Naive thymus-derived CD8-positive, alpha-beta T cell (primary cell): ENCODE measurements around the gene ROBO1. TPM values are rescaled to one million over a fixed set of nuclear protein-coding genes. Genes with fewer than 3 reads are reported as not detected.
A peak's percentile ranks its signal among the peaks of the same experiment; 100 is the strongest.

Experiments used
- ATAC-seq, 2 donors: fragments of 150-1000 bp; cut with Tn5 transposase in 1 of 2; sonication (Bioruptor Pico), chemical (Tn5 transposase) in 1 of 2; 1 replicate in 1 of 2; 2 replicates in 1 of 2; pipeline ENCODE4 v1.10.0; 2021; ENCODE audit warnings: mild to moderate bottlenecking in 2 of 2, moderate library complexity in 2 of 2
- POLR2A ChIA-PET: fragments of 350-600 bp; sonication (Branson Sonifier 250); formaldehyde crosslinking; loops from one replicate; lab custom pipeline; 2021; ENCODE audit warnings: antibody characterized with exemption; lab: Charles Lee
- DNase-seq, 10 donors: peaks; one replicate each; pipeline versions ENCODE4 v3.0.0 to v3.0.0-alpha.2; 2020 to 2022
- H3K27ac Mint-ChIP-seq, 10 donors: one replicate each; pipeline ENCODE4 v1.8.0; 2020 to 2022; ENCODE audit warnings: mild to moderate bottlenecking in 10 of 10, mixed read lengths in 10 of 10, moderate library complexity in 4 of 10, inconsistent platforms in 1 of 10
- H3K27me3 Mint-ChIP-seq, 5 donors: one replicate each; pipeline ENCODE4 v1.8.0; 2021 to 2022; ENCODE audit warnings: mixed read lengths in 5 of 5
- H3K36me3 Mint-ChIP-seq, 3 donors: one replicate each; pipeline ENCODE4 v1.8.0; 2020 to 2022; ENCODE audit warnings: mixed read lengths in 3 of 3, mild to moderate bottlenecking in 2 of 3, inconsistent platforms in 1 of 3
- H3K4me1 Mint-ChIP-seq, 4 donors: one replicate each; pipeline ENCODE4 v1.8.0; 2021 to 2022; ENCODE audit warnings: mixed read lengths in 4 of 4
- H3K4me3 Mint-ChIP-seq, 10 donors: one replicate each; pipeline ENCODE4 v1.8.0; 2020 to 2022; ENCODE audit warnings: mild to moderate bottlenecking in 10 of 10, mixed read lengths in 10 of 10, moderate library complexity in 6 of 10, inconsistent platforms in 1 of 10
- H3K9me3 Mint-ChIP-seq, 9 donors: one replicate each; pipeline ENCODE4 v1.8.0; 2020 to 2022; ENCODE audit warnings: mixed read lengths in 9 of 9, mild to moderate bottlenecking in 3 of 9, inconsistent platforms in 1 of 9, moderate library complexity in 1 of 9
- polyA plus RNA-seq, 3 donors: library from polyadenylated mRNA; unstranded; fragments of 300-500 nt; fragmentation: Illumina TruSeq; gene quantifications; one replicate each; pipeline ENCODE4 v1.2.3, GENCODE V29; 2021
- total RNA-seq, 8 experiments: library from RNA in 2 of 8; stranded (reverse) in 2 of 8; gene quantifications; one replicate each; pipeline ENCODE4 v1.2.3 and lab custom pipeline; 2021 to 2026

Gene ROBO1
- total and polyA plus RNA-seq, 5 experiments from 2014 or later, result 2.3 to 16.3 (median 12.5) TPM

- Mint-ChIP-seq H3K9me3 (peaks cover 0 to 7% (median 2%) of the 10 kb centered on the region in 9 donors), H3K4me3 (no peak overlapping the region)
- POLR2A ChIA-PET, result no interaction called here
Observed at GRCh38 chr3:79586232-79586631, 181.6 kb downstream of the ROBO1 start.

GRCh38 chr3:79572930-79573329 lies 194.9 kb downstream of the ROBO1 start:
- Mint-ChIP-seq H3K4me3 (no peak overlapping the region), H3K4me1 (no peaks in the 10 kb centered on the region), H3K9me3 (peaks cover 0 to 7% (median 0%) of the 10 kb centered on the region in 9 donors), H3K27ac (no peak overlapping the region), H3K27me3 (no peaks in the 10 kb centered on the region), H3K36me3 (no peaks in the 10 kb centered on the region)
- POLR2A ChIA-PET, result no interaction called here
- DNase-seq (no peak), ATAC-seq (no peak)

More at GRCh38 chr3:79586232-79586631, 181.6 kb downstream of the ROBO1 start:
- ATAC-seq (no peak), DNase-seq (no peak)
- Mint-ChIP-seq H3K4me1 (no peaks in the 10 kb centered on the region), H3K27me3 (no peaks in the 10 kb centered on the region), H3K36me3 (no peaks in the 10 kb centered on the region), H3K27ac (no peak overlapping the region)

GRCh38 chr3:79568938-79569337 lies 198.9 kb downstream of the ROBO1 start:
- POLR2A ChIA-PET, result no interaction called here

GRCh38 chr3:79564192-79564591 lies 203.6 kb downstream of the ROBO1 start:
- no peak overlapping the region for H3K27ac Mint-ChIP-seq
- H3K36me3 Mint-ChIP-seq, result no peaks in the 10 kb centered on the region
- POLR2A ChIA-PET, result no interaction called here
- no peak for DNase-seq
- H3K9me3 Mint-ChIP-seq, result peaks cover 0 to 9% (median 6%) of the 10 kb centered on the region in 9 donors
- H3K4me1 Mint-ChIP-seq, result no peaks in the 10 kb centered on the region
- H3K27me3 Mint-ChIP-seq, result no peaks in the 10 kb centered on the region
- no peak for ATAC-seq
- H3K4me3 Mint-ChIP-seq, result no peak overlapping the region

More at GRCh38 chr3:79568938-79569337, 198.9 kb downstream of the ROBO1 start:
- H3K27ac Mint-ChIP-seq, result no peak overlapping the region
- H3K4me1 Mint-ChIP-seq, result no peaks in the 10 kb centered on the region
- H3K27me3 Mint-ChIP-seq, result no peaks in the 10 kb centered on the region
- ATAC-seq (no peak), DNase-seq (no peak)
- H3K36me3 Mint-ChIP-seq, result no peaks in the 10 kb centered on the region
- no peak overlapping the region for H3K4me3 Mint-ChIP-seq
- H3K9me3 Mint-ChIP-seq, result peaks cover 0 to 9% (median 3%) of the 10 kb centered on the region in 9 donors

- ATAC-seq (no peak), DNase-seq (no peak)
- Mint-ChIP-seq H3K4me3 (no peak overlapping the region), H3K27me3 (no peaks in the 10 kb centered on the region), H3K36me3 (no peaks in the 10 kb centered on the region), H3K27ac (no peak overlapping the region), H3K9me3 (peaks cover 0 to 6% (median 0%) of the 10 kb centered on the region in 9 donors), H3K4me1 (no peaks in the 10 kb centered on the region)
- POLR2A ChIA-PET, result no interaction called here
Observed at GRCh38 chr3:79560698-79561097, 207.1 kb downstream of the ROBO1 start.

- DNase-seq (no peak), ATAC-seq (no peak)
- H3K9me3 Mint-ChIP-seq, result peaks cover 0 to 6% (median 0%) of the 10 kb centered on the region in 9 donors
- H3K36me3 Mint-ChIP-seq, result no peaks in the 10 kb centered on the region
- no peaks in the 10 kb centered on the region for H3K27me3 Mint-ChIP-seq
- H3K4me1 Mint-ChIP-seq, result no peaks in the 10 kb centered on the region
- no peak overlapping the region for H3K4me3 Mint-ChIP-seq
- POLR2A ChIA-PET, result no interaction called here
- no peak overlapping the region for H3K27ac Mint-ChIP-seq
Observed at GRCh38 chr3:79558943-79559342, 208.9 kb downstream of the ROBO1 start.

- no peak for ATAC-seq
- Mint-ChIP-seq H3K4me3 (no peak overlapping the region), H3K4me1 (no peaks in the 10 kb centered on the region), H3K27me3 (no peaks in the 10 kb centered on the region), H3K27ac (no peak overlapping the region), H3K9me3 (peaks cover 0 to 7% (median 2%) of the 10 kb centered on the region in 9 donors), H3K36me3 (no peaks in the 10 kb centered on the region)
- POLR2A ChIA-PET, result no interaction called here
- DNase-seq, result no peak
Observed at GRCh38 chr3:79555655-79556054, 212.1 kb downstream of the ROBO1 start.

GRCh38 chr3:79551997-79552396 lies 215.8 kb downstream of the ROBO1 start:
- no peak overlapping the region for H3K27ac Mint-ChIP-seq
- ATAC-seq (no peak), DNase-seq (no peak)
- H3K4me1 Mint-ChIP-seq, result no peaks in the 10 kb centered on the region
- peaks cover 0 to 8% (median 0%) of the 10 kb centered on the region in 9 donors for H3K9me3 Mint-ChIP-seq
- no peak overlapping the region for H3K4me3 Mint-ChIP-seq
- no peaks in the 10 kb centered on the region for H3K27me3 Mint-ChIP-seq
- POLR2A ChIA-PET, result no interaction called here
- no peaks in the 10 kb centered on the region for H3K36me3 Mint-ChIP-seq

- Mint-ChIP-seq H3K4me3 (no peak overlapping the region), H3K9me3 (peaks cover 0 to 8% (median 0%) of the 10 kb centered on the region in 9 donors), H3K27me3 (no peaks in the 10 kb centered on the region), H3K27ac (no peak overlapping the region), H3K4me1 (no peaks in the 10 kb centered on the region), H3K36me3 (no peaks in the 10 kb centered on the region)
- DNase-seq (no peak), ATAC-seq (no peak)
- POLR2A ChIA-PET, result no interaction called here
Observed at GRCh38 chr3:79551321-79551892, 216.4 kb downstream of the ROBO1 start.

- H3K4me3 Mint-ChIP-seq, result no peak overlapping the region
- DNase-seq, result no peak
- no peak for ATAC-seq
- no peaks in the 10 kb centered on the region for H3K27me3 Mint-ChIP-seq
- H3K27ac Mint-ChIP-seq, result no peak overlapping the region
- POLR2A ChIA-PET, result no interaction called here
- H3K9me3 Mint-ChIP-seq, result peaks cover 0 to 6% (median 0%) of the 10 kb centered on the region in 9 donors
- H3K36me3 Mint-ChIP-seq, result no peaks in the 10 kb centered on the region
- no peaks in the 10 kb centered on the region for H3K4me1 Mint-ChIP-seq
Observed at GRCh38 chr3:79543218-79543982, 224.4 kb downstream of the ROBO1 start.

- Mint-ChIP-seq H3K27me3 (no peaks in the 10 kb centered on the region), H3K27ac (no peak overlapping the region), H3K4me3 (no peak overlapping the region), H3K4me1 (no peaks in the 10 kb centered on the region), H3K36me3 (no peaks in the 10 kb centered on the region), H3K9me3 (peaks cover 0 to 9% (median 3%) of the 10 kb centered on the region in 9 donors)
- POLR2A ChIA-PET, result no interaction called here
- no peak for DNase-seq
- no peak for ATAC-seq
Observed at GRCh38 chr3:79534727-79535126, 233.1 kb downstream of the ROBO1 start.

- ATAC-seq (no peak), DNase-seq (no peak)
- peaks cover 0 to 9% (median 0%) of the 10 kb centered on the region in 9 donors for H3K9me3 Mint-ChIP-seq
- no peaks in the 10 kb centered on the region for H3K4me1 Mint-ChIP-seq
- H3K27ac Mint-ChIP-seq, result no peak overlapping the region
- H3K36me3 Mint-ChIP-seq, result no peaks in the 10 kb centered on the region
- POLR2A ChIA-PET, result no interaction called here
- no peak overlapping the region for H3K4me3 Mint-ChIP-seq
- no peaks in the 10 kb centered on the region for H3K27me3 Mint-ChIP-seq
Observed at GRCh38 chr3:79531566-79532295, 236.1 kb downstream of the ROBO1 start.

- H3K4me3 Mint-ChIP-seq, result no peak overlapping the region
- POLR2A ChIA-PET, result no interaction called here
- peaks cover 0 to 3% (median 0%) of the 10 kb centered on the region in 9 donors for H3K9me3 Mint-ChIP-seq
- DNase-seq (no peak), ATAC-seq (no peak)
- no peaks in the 10 kb centered on the region for H3K36me3 Mint-ChIP-seq
- H3K27ac Mint-ChIP-seq, result peak overlapping the region in 1 of 10 donors; percentile 29
- H3K27me3 Mint-ChIP-seq, result no peaks in the 10 kb centered on the region
- no peaks in the 10 kb centered on the region for H3K4me1 Mint-ChIP-seq
Observed at GRCh38 chr3:79521221-79521848, 246.5 kb downstream of the ROBO1 start.
